RCC 7860 (cell line): ENCODE measurements around the gene MAP2K6.
A peak's percentile ranks its signal among the peaks of the same experiment; 100 is the strongest.

Experiments
- DNase-seq: peaks from one replicate; pipeline ENCODE4 v3.0.0-alpha.2; 2015; ENCODE audit warnings: low spot score
- FAIRE-seq: peaks from 2 replicates; lab custom pipeline; 2012; peaks lifted over from hg19 to GRCh38; lab: Jason Lieb, UNC

MAP2K6 gene

GRCh38 chr17:69486779-69487637 lies 72.5 kb downstream of the MAP2K6 start:
- no peak for DNase-seq
- no peak for FAIRE-seq

GRCh38 chr17:69489313-69489712 lies 74.8 kb downstream of the MAP2K6 start:
- DNase-seq (no peak), FAIRE-seq (no peak)

- peak; percentile 32 for FAIRE-seq
- peak; percentile 30 for DNase-seq
Measured at GRCh38 chr17:69492410-69493071, 78.0 kb downstream of the MAP2K6 start.

- no peak for DNase-seq
- no peak for FAIRE-seq
Measured at GRCh38 chr17:69495787-69496186, 81.3 kb downstream of the MAP2K6 start.

GRCh38 chr17:69497161-69497560 lies 82.7 kb downstream of the MAP2K6 start:
- DNase-seq: no peak

GRCh38 chr17:69499318-69499717 lies 84.8 kb downstream of the MAP2K6 start:
- DNase-seq: no peak
- FAIRE-seq: no peak

More at GRCh38 chr17:69497161-69497560, 82.7 kb downstream of the MAP2K6 start:
- FAIRE-seq: no peak

- no peak for DNase-seq
- FAIRE-seq: no peak
Measured at GRCh38 chr17:69500911-69501429, 86.5 kb downstream of the MAP2K6 start.

- no peak for FAIRE-seq
- no peak for DNase-seq
Measured at GRCh38 chr17:69501591-69502468, 87.3 kb downstream of the MAP2K6 start.

- no peak for FAIRE-seq
- DNase-seq: no peak
Measured at GRCh38 chr17:69503711-69504110, 89.2 kb downstream of the MAP2K6 start.

GRCh38 chr17:69505740-69506139 lies 91.2 kb downstream of the MAP2K6 start:
- DNase-seq (no peak), FAIRE-seq (no peak)

GRCh38 chr17:69506489-69506888 lies 92.0 kb downstream of the MAP2K6 start:
- no peak for DNase-seq
- no peak for FAIRE-seq

- FAIRE-seq (no peak), DNase-seq (no peak)
Measured at GRCh38 chr17:69508814-69509213, 94.3 kb downstream of the MAP2K6 start.

GRCh38 chr17:69511250-69511649 lies 96.8 kb downstream of the MAP2K6 start:
- FAIRE-seq: no peak
- DNase-seq: no peak

- no peak for FAIRE-seq
Measured at GRCh38 chr17:69512946-69513345, 98.4 kb downstream of the MAP2K6 start.

GRCh38 chr17:69516225-69516624 lies 101.7 kb downstream of the MAP2K6 start:
- FAIRE-seq (no peak), DNase-seq (no peak)

More at GRCh38 chr17:69512946-69513345, 98.4 kb downstream of the MAP2K6 start:
- no peak for DNase-seq

GRCh38 chr17:69516911-69517310 lies 102.4 kb downstream of the MAP2K6 start:
- no peak for DNase-seq
- FAIRE-seq: no peak

GRCh38 chr17:69518951-69519350 lies 104.5 kb downstream of the MAP2K6 start:
- no peak for FAIRE-seq

GRCh38 chr17:69523244-69523861 lies 108.9 kb downstream of the MAP2K6 start:
- FAIRE-seq: peak; percentile 7
- DNase-seq: peak; percentile 27

More at GRCh38 chr17:69518951-69519350, 104.5 kb downstream of the MAP2K6 start:
- no peak for DNase-seq

- DNase-seq (no peak), FAIRE-seq (no peak)
Measured at GRCh38 chr17:69524854-69525253, 110.4 kb downstream of the MAP2K6 start.
